OCI-LY1 (cell line): Measurements from ENCODE around the gene SRL.

Experiments used
- H2AFZ ChIP-seq: fragments of 200-600 bp; sonication (generic), shearing (Covaris generic); 2 replicates; pipeline ENCODE4 v1.6.0; 2014; ENCODE audit warnings: antibody characterized with exemption, mild to moderate bottlenecking, low read length
- H3F3A ChIP-seq: fragments of 200-600 bp; sonication (generic), shearing (Covaris generic); 2 replicates; pipeline ENCODE4 v1.6.0; 2014; ENCODE audit warnings: mild to moderate bottlenecking, antibody characterized with exemption, low read length, moderate library complexity; ENCODE audit not compliant: insufficient read depth
- H3K27ac ChIP-seq: fragments of 200-600 bp; sonication (generic); 2 replicates; pipeline ENCODE4 v1.5.1; 2014; ENCODE audit warnings: low read length, mixed run types, mild to moderate bottlenecking, low read depth; ENCODE audit not compliant: poor library complexity, severe bottlenecking
- H3K27me3 ChIP-seq: fragments of 200-600 bp; sonication (generic); 2 replicates; pipeline ENCODE4 v1.6.0; 2014; ENCODE audit warnings: antibody characterized with exemption, mild to moderate bottlenecking, low read length, moderate library complexity; ENCODE audit not compliant: insufficient read depth
- H3K36me3 ChIP-seq: fragments of 200-600 bp; sonication (generic); 2 replicates; pipeline ENCODE4 v1.6.1; 2014; ENCODE audit warnings: mild to moderate bottlenecking, antibody characterized with exemption, low read length, moderate library complexity, mixed read lengths; ENCODE audit not compliant: insufficient read depth
- H3K4me1 ChIP-seq: fragments of 200-600 bp; sonication (generic); 2 replicates; pipeline ENCODE4 v1.5.1; 2014; ENCODE audit warnings: mild to moderate bottlenecking, low read length, moderate library complexity; ENCODE audit not compliant: insufficient read depth, severe bottlenecking
- H3K4me2 ChIP-seq: fragments of 200-600 bp; sonication (generic), shearing (Covaris generic); 2 replicates; pipeline ENCODE4 v1.6.1; 2014; ENCODE audit warnings: low read length
- H3K4me3 ChIP-seq: fragments of 200-600 bp; sonication (generic); 2 replicates; pipeline ENCODE4 v1.5.1; 2014; ENCODE audit warnings: low read length, low read depth, mild to moderate bottlenecking, mixed read lengths; ENCODE audit not compliant: poor library complexity, severe bottlenecking
- H3K79me2 ChIP-seq: fragments of 200-600 bp; shearing (Covaris generic); 2 replicates; pipeline ENCODE4 v1.6.1; 2016; ENCODE audit warnings: mixed run types, low read length, mixed read lengths; ENCODE audit not compliant: insufficient read depth
- H3K9ac ChIP-seq: fragments of 200-600 bp; sonication (generic), shearing (Covaris generic); 2 replicates; pipeline ENCODE4 v1.6.1; 2014; ENCODE audit warnings: mild to moderate bottlenecking, low read length, mixed read lengths
- H3K9me2 ChIP-seq: fragments of 200-600 bp; sonication (generic), shearing (Covaris generic); 2 replicates; pipeline ENCODE4 v1.6.1; 2014; ENCODE audit warnings: low read depth, mild to moderate bottlenecking, low read length, mixed read lengths
- H3K9me3 ChIP-seq: fragments of 200-600 bp; shearing (Covaris generic); 2 replicates; pipeline ENCODE4 v1.6.1; 2014; ENCODE audit warnings: low read length, mixed read lengths
- H4K20me1 ChIP-seq: fragments of 200-600 bp; sonication (generic), shearing (Covaris generic); 2 replicates; pipeline ENCODE4 v1.6.0; 2016; ENCODE audit warnings: mild to moderate bottlenecking, low read length; ENCODE audit not compliant: insufficient read depth
- CTCF ChIP-seq: fragments of 200-600 bp; sonication (generic), shearing (Covaris generic); IDR thresholded peaks from 2 replicates; pipeline ENCODE4 v1.5.1; 2017; ENCODE audit warnings: mild to moderate bottlenecking, antibody characterized with exemption, low read length, moderate library complexity, mixed read lengths
- EZH2 ChIP-seq: fragments of 200-600 bp; sonication (generic), shearing (Covaris generic); IDR thresholded peaks from 2 replicates; pipeline ENCODE4 v1.8.0; 2017; ENCODE audit warnings: borderline replicate concordance, mixed run types, mild to moderate bottlenecking, antibody characterized with exemption, low read length, moderate library complexity, mixed read lengths

SRL gene

GRCh38 chr16:4231367-4231766 lies 10.5 kb downstream of the SRL start:
- no peak overlapping the region for H2AFZ ChIP-seq
- no peak overlapping the region for H3K4me2 ChIP-seq
- H3K79me2 ChIP-seq, result no peaks in the 10 kb centered on the region
- no peak overlapping the region for H3K9ac ChIP-seq
- no peaks in the 10 kb centered on the region for H3F3A ChIP-seq
- no peaks in the 10 kb centered on the region for H4K20me1 ChIP-seq
- H3K27ac ChIP-seq, result no peak overlapping the region
- H3K27me3 ChIP-seq, result peaks cover 21% of the 10 kb centered on the region; the same call in 1 of the 2 replicates
- no peaks in the 10 kb centered on the region for H3K36me3 ChIP-seq
- no peaks in the 10 kb centered on the region for H3K9me3 ChIP-seq
- H3K4me1 ChIP-seq, result no peaks in the 10 kb centered on the region
- TF ChIP-seq EZH2 (no peak), CTCF (no peak)
- no peaks in the 10 kb centered on the region for H3K9me2 ChIP-seq
- H3K4me3 ChIP-seq, result no peak overlapping the region

- Histone ChIP-seq H3K36me3 (no peaks in the 10 kb centered on the region), H3K9me3 (no peaks in the 10 kb centered on the region), H3K4me1 (no peaks in the 10 kb centered on the region), H2AFZ (no peak overlapping the region), H3K9me2 (no peaks in the 10 kb centered on the region), H3K27ac (no peak overlapping the region), H3K4me3 (no peak overlapping the region), H3K79me2 (no peaks in the 10 kb centered on the region), H4K20me1 (no peaks in the 10 kb centered on the region), H3K27me3 (peaks cover 21% of the 10 kb centered on the region; the same call in 1 of the 2 replicates), H3K9ac (no peak overlapping the region), H3F3A (no peaks in the 10 kb centered on the region), H3K4me2 (no peak overlapping the region)
- no peak for TF ChIP-seq EZH2
- TF ChIP-seq CTCF, result no peak
These were observed 14.9 kb downstream of the SRL start for GRCh38 chr16:4227040-4227332.

GRCh38 chr16:4226251-4227039 lies 15.4 kb downstream of the SRL start:
- H3K79me2 ChIP-seq, result no peaks in the 10 kb centered on the region
- no peaks in the 10 kb centered on the region for H3K9me3 ChIP-seq
- no peak overlapping the region for H3K27ac ChIP-seq
- TF ChIP-seq EZH2 (no peak), CTCF (no peak)
- H3K27me3 ChIP-seq, result peaks cover 20% of the 10 kb centered on the region; the same call in 1 of the 2 replicates
- no peak overlapping the region for H3K4me3 ChIP-seq
- H4K20me1 ChIP-seq, result no peaks in the 10 kb centered on the region
- H3K4me2 ChIP-seq, result no peak overlapping the region
- no peaks in the 10 kb centered on the region for H3K9me2 ChIP-seq
- no peak overlapping the region for H3K9ac ChIP-seq
- H3F3A ChIP-seq, result no peaks in the 10 kb centered on the region
- H3K36me3 ChIP-seq, result no peaks in the 10 kb centered on the region
- no peaks in the 10 kb centered on the region for H3K4me1 ChIP-seq
- H2AFZ ChIP-seq, result no peak overlapping the region
